C4-2B (cell line): ENCODE measurements around the gene GPR183.

Experiments
- CTCF ChIP-seq: fragments of 450-650 bp; conservative IDR thresholded peaks from 2 replicates; pipeline ENCODE4 v1.5.1; 2017; ENCODE audit warnings: mild to moderate bottlenecking
- ZFX ChIP-seq: fragments of 450-650 bp; IDR thresholded peaks from 2 replicates; pipeline ENCODE4 v1.6.1; 2017

GRCh38 chr13:99265162-99265800 lies 41.9 kb downstream of the GPR183 start:
- no peak for TF ChIP-seq CTCF
- no peak for TF ChIP-seq ZFX
